H9 (cell line): ENCODE results near the gene ADAM17. TPM values are rescaled to one million over a fixed set of nuclear protein-coding genes. Genes with fewer than 3 reads are reported as not detected.

Source experiments
- DNase-seq: peaks from one replicate; pipeline ENCODE4 v3.0.0-alpha.2; 2017
- H2AFZ ChIP-seq: one replicate; pipeline ENCODE4 v1.6.1; 2013; ENCODE audit warnings: mild to moderate bottlenecking, low read length, control low read depth, moderate library complexity
- H2AK5ac ChIP-seq: 2 replicates; pipeline ENCODE4 v1.6.1; 2013; ENCODE audit warnings: low read length, control low read depth, mixed read lengths; ENCODE audit not compliant: insufficient read length
- H2BK120ac ChIP-seq: one replicate; pipeline ENCODE4 v1.6.1; 2013; ENCODE audit warnings: low read depth, mild to moderate bottlenecking, low read length, control low read depth, inconsistent platforms; ENCODE audit not compliant: poor library complexity, severe bottlenecking
- H2BK12ac ChIP-seq: 2 replicates; pipeline ENCODE4 v1.6.1; 2013; ENCODE audit warnings: low read length, control low read depth, mixed read lengths, low read depth; ENCODE audit not compliant: insufficient read length
- H2BK15ac ChIP-seq: 2 replicates; pipeline ENCODE4 v1.6.1; 2013; ENCODE audit warnings: low read depth, low read length, control low read depth
- H2BK20ac ChIP-seq: one replicate; pipeline ENCODE4 v1.6.1; 2013; ENCODE audit warnings: low read depth, mild to moderate bottlenecking, low read length, control low read depth, inconsistent platforms; ENCODE audit not compliant: poor library complexity, severe bottlenecking
- H2BK5ac ChIP-seq: 2 replicates; pipeline ENCODE4 v1.6.1; 2013; ENCODE audit warnings: low read length, control low read depth, mixed read lengths; ENCODE audit not compliant: insufficient read length
- H3K14ac ChIP-seq: 2 replicates; pipeline ENCODE4 v1.6.1; 2013; ENCODE audit warnings: low read length, control low read depth; ENCODE audit not compliant: insufficient read depth
- H3K18ac ChIP-seq: 2 replicates; pipeline ENCODE4 v1.6.1; 2013; ENCODE audit warnings: low read depth, mild to moderate bottlenecking, mixed read lengths, low read length, control low read depth; ENCODE audit not compliant: insufficient read length
- H3K23ac ChIP-seq: 2 replicates; pipeline ENCODE4 v1.6.1; 2013; ENCODE audit warnings: low read length, control low read depth, mixed read lengths, low read depth; ENCODE audit not compliant: insufficient read length
- H3K23me2 ChIP-seq: 2 replicates; pipeline ENCODE4 v1.6.1; 2013; ENCODE audit warnings: low read depth, mild to moderate bottlenecking, mixed read lengths, low read length, control low read depth; ENCODE audit not compliant: insufficient read length, poor library complexity, severe bottlenecking
- H3K27ac ChIP-seq: 2 replicates; pipeline ENCODE4 v1.5.1; 2013; ENCODE audit warnings: low read length, control low read depth, mixed read lengths, low read depth; ENCODE audit not compliant: insufficient read length
- H3K27me3 ChIP-seq: 2 replicates; pipeline ENCODE4 v1.6.1; 2013; ENCODE audit warnings: low read length, control low read depth, inconsistent platforms; ENCODE audit not compliant: insufficient read depth
- H3K4ac ChIP-seq: 2 replicates; pipeline ENCODE4 v1.6.1; 2013; ENCODE audit warnings: low read depth, mild to moderate bottlenecking, control low read depth, inconsistent platforms, low read length, moderate library complexity
- H3K4me1 ChIP-seq: 2 replicates; pipeline ENCODE4 v1.6.1; 2013; ENCODE audit warnings: low read length, control low read depth, inconsistent platforms; ENCODE audit not compliant: insufficient read depth
- H3K4me2 ChIP-seq: 2 replicates; pipeline ENCODE4 v1.6.1; 2013; ENCODE audit warnings: low read length, control low read depth, mixed read lengths; ENCODE audit not compliant: insufficient read length, insufficient read depth
- H3K56ac ChIP-seq: 2 replicates; pipeline ENCODE4 v1.6.1; 2013; ENCODE audit warnings: low read depth, mild to moderate bottlenecking, mixed read lengths, low read length, control low read depth; ENCODE audit not compliant: insufficient read length
- H3K79me1 ChIP-seq: 2 replicates; pipeline ENCODE4 v1.6.1; 2013; ENCODE audit warnings: low read depth, mild to moderate bottlenecking, moderate library complexity, low read length, control low read depth, inconsistent platforms; ENCODE audit not compliant: insufficient read depth, poor library complexity, severe bottlenecking
- H3K79me2 ChIP-seq: 2 replicates; pipeline ENCODE4 v1.6.1; 2013; ENCODE audit warnings: low read length, control low read depth, inconsistent platforms; ENCODE audit not compliant: insufficient read depth
- H3K9ac ChIP-seq: 2 replicates; pipeline ENCODE4 v1.6.1; 2013; ENCODE audit warnings: low read length, control low read depth, mixed read lengths; ENCODE audit not compliant: insufficient read length; ENCODE audit errors: extremely low read depth
- H3K9me3 ChIP-seq: one replicate; pipeline ENCODE4 v1.6.1; 2013; ENCODE audit warnings: low read depth, low read length, inconsistent platforms; ENCODE audit not compliant: control insufficient read depth
- H3T11ph ChIP-seq: one replicate; pipeline ENCODE4 v1.6.1; 2013; ENCODE audit warnings: mild to moderate bottlenecking, low read length, control low read depth, inconsistent platforms
- H4K20me1 ChIP-seq: one replicate; pipeline ENCODE4 v1.6.1; 2013; ENCODE audit not compliant: control insufficient read depth, insufficient read length, insufficient read depth
- H4K5ac ChIP-seq: 2 replicates; pipeline ENCODE4 v1.6.1; 2013; ENCODE audit warnings: low read depth, mild to moderate bottlenecking, mixed read lengths, low read length, control low read depth; ENCODE audit not compliant: insufficient read length
- H4K8ac ChIP-seq: replicated peaks from 2 replicates; pipeline ENCODE4 v1.6.1; 2013; ENCODE audit warnings: low read length, control low read depth, mixed read lengths, low read depth; ENCODE audit not compliant: insufficient read length
- H4K91ac ChIP-seq: 2 replicates; pipeline ENCODE4 v1.6.1; 2013; ENCODE audit warnings: low read depth, mild to moderate bottlenecking, moderate library complexity, mixed read lengths, low read length, control low read depth; ENCODE audit not compliant: insufficient read length
- H3K27ac Mint-ChIP-seq, 3 experiments: 2 replicates in 2 of 3; 3 replicates in 1 of 3; pipeline ENCODE4 v1.8.0; 2020 to 2021; ENCODE audit warnings: mixed read lengths in 3 of 3, mild to moderate bottlenecking in 1 of 3, moderate library complexity in 1 of 3
- H3K27me3 Mint-ChIP-seq: 2 replicates; pipeline ENCODE4 v1.8.0; 2021; ENCODE audit warnings: low read depth, mild to moderate bottlenecking, moderate library complexity, mixed read lengths
- H3K36me3 Mint-ChIP-seq, 3 experiments: 2 replicates in 2 of 3; 3 replicates in 1 of 3; pipeline ENCODE4 v1.8.0; 2020 to 2021; ENCODE audit warnings: low read depth in 3 of 3, mixed read lengths in 3 of 3; ENCODE audit not compliant: insufficient read depth in 1 of 3
- H3K4me1 Mint-ChIP-seq, 2 experiments: 2 replicates each; pipeline ENCODE4 v1.8.0; 2020; ENCODE audit warnings: mixed read lengths in 2 of 2
- H3K4me3 Mint-ChIP-seq, 2 experiments: 2 replicates in 1 of 2; 3 replicates in 1 of 2; pipeline ENCODE4 v1.8.0; 2020 to 2021; ENCODE audit warnings: mild to moderate bottlenecking in 2 of 2, mixed read lengths in 2 of 2, moderate library complexity in 1 of 2
- H3K9me3 Mint-ChIP-seq, 2 experiments: 2 replicates in 1 of 2; 3 replicates in 1 of 2; pipeline ENCODE4 v1.8.0; 2020; ENCODE audit warnings: mild to moderate bottlenecking in 2 of 2, mixed read lengths in 2 of 2, moderate library complexity in 1 of 2
- WGBS: extraction: QIAGEN DNeasy Blood & Tissue Kit; methylation state at CpG from one replicate; pipeline ENCODE4 v1.1.7; 2013; ENCODE audit warnings: missing lambda C conversion rate, low lambda C conversion rate, mixed read lengths; ENCODE audit not compliant: insufficient read length; ENCODE audit errors: extremely low coverage; 5-methylcytosine and 5-hydroxymethylcytosine counted together
- total RNA-seq: library from RNA; stranded (reverse); gene quantifications from 2 replicates; pipeline ENCODE4 v1.2.1, GENCODE V29; 2021
- TF ChIP-seq, protein P1 (sequence below): fragments of 200-600 bp; sonication (generic); conservative IDR thresholded peaks from 3 replicates; pipeline ENCODE4 v1.8.0; 2021; ENCODE audit warnings: antibody characterized with exemption, mild to moderate bottlenecking

ADAM17 gene
- total RNA-seq, 1 experiment from 2014 or later, result 26.3 TPM

GRCh38 chr2:9601397-9601796 is 45.8 kb upstream of the ADAM17 start:
- Histone ChIP-seq H3K23me2 (no peaks in the 10 kb centered on the region), H2AK5ac (no peak overlapping the region), H2BK120ac (no peak overlapping the region), H3K4me1 (no peaks in the 10 kb centered on the region; the same call in 1 of the 2 replicates), H3K56ac (no peak overlapping the region), H3K79me1 (peaks cover 13% of the 10 kb centered on the region), H4K5ac (no peak overlapping the region), H2BK15ac (no peak overlapping the region), H3K9me3 (no peaks in the 10 kb centered on the region), H3K79me2 (peaks cover 30% of the 10 kb centered on the region; the same call in 1 of the 2 replicates), H3K4me2 (no peak overlapping the region), H3K9ac (no peak overlapping the region), H4K8ac (no peak overlapping the region), H3K27me3 (no peaks in the 10 kb centered on the region), H3K14ac (no peak overlapping the region), H4K20me1 (no peaks in the 10 kb centered on the region), H3K27ac (no peak overlapping the region), H2BK12ac (no peak overlapping the region), H4K91ac (no peak overlapping the region), H3K4ac (no peak overlapping the region), H3T11ph (no peak overlapping the region), H2BK5ac (no peak overlapping the region), H3K23ac (no peak overlapping the region), H2BK20ac (no peak overlapping the region), H3K18ac (no peak overlapping the region), H2AFZ (no peak overlapping the region)
- no peak for DNase-seq
- Mint-ChIP-seq H3K36me3 (peaks cover 45 to 62% (median 59%) of the 10 kb centered on the region in 3 experiments), H3K27me3 (no peaks in the 10 kb centered on the region), H3K4me1 (peaks cover 0 to 22% of the 10 kb centered on the region in 2 experiments; a peak in 2 of 4 replicates), H3K27ac (no peak overlapping the region), H3K9me3 (peaks cover 20 to 27% of the 10 kb centered on the region in 2 experiments), H3K4me3 (no peak overlapping the region)
- TF ChIP-seq, protein P1, sequence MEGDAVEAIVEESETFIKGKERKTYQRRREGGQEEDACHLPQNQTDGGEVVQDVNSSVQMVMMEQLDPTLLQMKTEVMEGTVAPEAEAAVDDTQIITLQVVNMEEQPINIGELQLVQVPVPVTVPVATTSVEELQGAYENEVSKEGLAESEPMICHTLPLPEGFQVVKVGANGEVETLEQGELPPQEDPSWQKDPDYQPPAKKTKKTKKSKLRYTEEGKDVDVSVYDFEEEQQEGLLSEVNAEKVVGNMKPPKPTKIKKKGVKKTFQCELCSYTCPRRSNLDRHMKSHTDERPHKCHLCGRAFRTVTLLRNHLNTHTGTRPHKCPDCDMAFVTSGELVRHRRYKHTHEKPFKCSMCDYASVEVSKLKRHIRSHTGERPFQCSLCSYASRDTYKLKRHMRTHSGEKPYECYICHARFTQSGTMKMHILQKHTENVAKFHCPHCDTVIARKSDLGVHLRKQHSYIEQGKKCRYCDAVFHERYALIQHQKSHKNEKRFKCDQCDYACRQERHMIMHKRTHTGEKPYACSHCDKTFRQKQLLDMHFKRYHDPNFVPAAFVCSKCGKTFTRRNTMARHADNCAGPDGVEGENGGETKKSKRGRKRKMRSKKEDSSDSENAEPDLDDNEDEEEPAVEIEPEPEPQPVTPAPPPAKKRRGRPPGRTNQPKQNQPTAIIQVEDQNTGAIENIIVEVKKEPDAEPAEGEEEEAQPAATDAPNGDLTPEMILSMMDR, result no peak
- WGBS, result no CpG with 5 or more reads among the region's 5 CpGs
